ENCODE results near the gene NR2C1.
"Not testable (repeated sequence)": the region's sequence is repeated elsewhere in the genome, so short reads cannot be mapped to it uniquely, and the experiment has no call there.

Gene NR2C1

DNA sequence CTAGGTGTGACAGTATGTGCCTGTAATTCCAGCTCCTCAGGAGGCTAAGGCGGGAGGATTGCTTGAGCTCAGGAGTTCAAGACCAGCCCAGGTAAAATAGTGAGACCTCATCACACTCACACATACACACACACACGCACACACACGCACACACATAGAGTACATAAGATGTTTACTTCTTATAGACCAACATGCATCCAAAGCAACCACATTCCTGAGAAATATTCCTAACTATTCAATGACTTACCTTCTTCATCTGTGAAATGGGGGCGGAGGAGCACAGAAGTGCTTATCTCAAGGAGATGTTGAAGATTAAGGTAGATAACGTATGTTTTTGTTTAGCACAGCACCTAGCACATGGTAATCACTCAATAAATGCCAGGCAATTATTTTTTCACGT is 76.4 kb downstream of the NR2C1 start:
- Histone ChIP-seq H3K9ac (ENCODE audit: low read depth, low read length) (no peak overlapping the region), H3K36me3 (ENCODE audit: control insufficient read depth, insufficient read depth, low read length) (peaks cover 8% of the 10 kb centered on the region), H3K4me3 (ENCODE audit: low read depth, low read length) (no peak overlapping the region), H3K4me1 (ENCODE audit: control insufficient read depth, insufficient read depth, low read length) (no peaks in the 10 kb centered on the region), H3K27me3 (ENCODE audit: control insufficient read depth, insufficient read depth, low read length) (no peaks in the 10 kb centered on the region), H3K9me3 (ENCODE audit: control insufficient read depth, insufficient read depth, low read length) (no peaks in the 10 kb centered on the region)

DNA sequence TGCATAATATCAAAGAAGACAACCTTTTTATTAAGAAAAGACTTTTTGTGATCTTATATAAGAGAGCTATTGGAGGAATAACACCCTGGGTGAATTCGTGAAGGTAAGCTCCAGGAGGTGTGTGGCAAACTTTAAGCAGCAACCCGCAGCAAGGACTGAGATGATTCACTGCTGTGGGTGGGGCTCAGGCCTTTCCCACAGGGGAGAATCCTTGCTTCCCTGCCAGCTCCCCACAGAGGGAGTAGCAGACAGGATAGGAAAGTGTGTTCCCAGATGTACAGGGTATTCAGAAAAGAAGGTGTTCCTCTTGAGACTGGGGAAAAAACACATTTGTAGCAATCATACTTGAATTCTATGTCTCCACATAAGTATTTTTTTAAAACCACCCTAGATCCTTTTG is 79.1 kb downstream of the NR2C1 start:
- H3K9ac ChIP-seq (ENCODE audit: low read depth, low read length): no peak overlapping the region
- H3K4me3 ChIP-seq (ENCODE audit: low read depth, low read length): no peak overlapping the region
- no peaks in the 10 kb centered on the region for H3K9me3 ChIP-seq (ENCODE audit: control insufficient read depth, insufficient read depth, low read length)
- peaks cover 4% of the 10 kb centered on the region for H3K36me3 ChIP-seq (ENCODE audit: control insufficient read depth, insufficient read depth, low read length)
- no peaks in the 10 kb centered on the region for H3K27me3 ChIP-seq (ENCODE audit: control insufficient read depth, insufficient read depth, low read length)
- H3K4me1 ChIP-seq (ENCODE audit: control insufficient read depth, insufficient read depth, low read length): no peaks in the 10 kb centered on the region

DNA sequence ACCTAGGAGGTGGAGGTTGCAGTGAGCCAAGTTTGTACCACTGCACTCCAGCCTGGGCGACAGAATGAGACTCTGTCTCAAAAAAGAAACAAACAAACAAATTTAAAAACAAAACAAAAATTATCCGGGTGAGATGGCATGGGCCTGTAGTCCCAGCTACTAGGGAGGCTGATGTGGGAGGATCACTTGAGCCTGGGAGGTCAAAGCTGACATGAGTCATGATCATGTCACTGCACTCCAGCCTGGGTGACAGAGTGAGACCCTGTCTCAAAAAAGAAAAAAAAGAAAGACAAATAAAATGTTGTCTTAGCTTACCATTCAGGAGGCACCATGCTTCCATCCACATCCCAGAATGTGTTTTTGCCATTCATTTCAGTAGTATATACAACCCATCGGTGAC is 79.6 kb downstream of the NR2C1 start:
- not testable (repeated sequence) for H3K27me3 ChIP-seq (ENCODE audit: control insufficient read depth, insufficient read depth, low read length); H3K9me3 ChIP-seq (ENCODE audit: control insufficient read depth, insufficient read depth, low read length); H3K4me1 ChIP-seq (ENCODE audit: control insufficient read depth, insufficient read depth, low read length); H3K36me3 ChIP-seq (ENCODE audit: control insufficient read depth, insufficient read depth, low read length); H3K9ac ChIP-seq (ENCODE audit: low read depth, low read length); H3K4me3 ChIP-seq (ENCODE audit: low read depth, low read length)

DNA sequence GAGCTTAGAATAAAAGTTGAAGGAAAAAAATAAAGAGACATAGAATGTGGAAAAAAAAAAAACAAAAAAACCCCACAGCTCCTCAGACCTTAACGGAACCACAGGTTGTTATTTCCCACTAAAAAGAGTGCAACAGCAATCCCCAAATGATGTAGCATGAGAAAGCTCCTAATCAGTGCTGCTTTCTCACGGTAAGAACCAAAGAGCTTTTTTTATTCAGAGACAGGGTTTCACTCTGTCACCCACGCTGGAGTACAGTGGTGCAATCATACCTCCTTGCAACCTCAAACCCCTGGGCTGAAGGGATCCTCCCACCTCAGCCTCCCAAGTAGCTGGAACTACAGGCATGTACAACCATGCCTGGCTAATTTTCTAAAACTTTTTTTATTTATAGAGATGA is 83.2 kb downstream of the NR2C1 start:
- Histone ChIP-seq H3K36me3 (ENCODE audit: control insufficient read depth, insufficient read depth, low read length) (peaks cover 4% of the 10 kb centered on the region), H3K4me3 (ENCODE audit: low read depth, low read length) (no peak overlapping the region), H3K9me3 (ENCODE audit: control insufficient read depth, insufficient read depth, low read length) (no peaks in the 10 kb centered on the region), H3K4me1 (ENCODE audit: control insufficient read depth, insufficient read depth, low read length) (no peaks in the 10 kb centered on the region), H3K9ac (ENCODE audit: low read depth, low read length) (no peak overlapping the region), H3K27me3 (ENCODE audit: control insufficient read depth, insufficient read depth, low read length) (no peaks in the 10 kb centered on the region)

DNA sequence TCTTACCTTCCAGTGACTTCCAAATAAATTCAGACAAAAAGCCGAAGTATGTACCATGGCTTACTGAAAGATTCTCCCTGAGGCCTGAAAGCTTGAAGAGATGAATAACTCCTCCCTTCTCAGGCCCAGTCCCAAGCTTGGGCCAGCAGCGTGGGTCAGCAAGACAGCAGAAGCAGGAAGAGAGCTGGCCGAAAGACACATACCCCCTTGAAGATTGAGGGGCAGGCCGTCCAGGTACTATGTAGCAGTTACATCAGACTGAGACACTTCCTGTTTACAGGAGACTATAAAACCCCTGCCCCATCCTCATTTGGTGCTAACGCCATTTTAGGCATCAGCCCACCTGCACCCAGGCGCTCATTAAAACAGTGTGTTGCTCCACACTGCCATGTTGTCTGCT is 84.9 kb downstream of the NR2C1 start:
- no peaks in the 10 kb centered on the region for H3K9me3 ChIP-seq (ENCODE audit: control insufficient read depth, insufficient read depth, low read length)
- peaks cover 4% of the 10 kb centered on the region for H3K36me3 ChIP-seq (ENCODE audit: control insufficient read depth, insufficient read depth, low read length)
- H3K4me1 ChIP-seq (ENCODE audit: control insufficient read depth, insufficient read depth, low read length): no peaks in the 10 kb centered on the region
- H3K27me3 ChIP-seq (ENCODE audit: control insufficient read depth, insufficient read depth, low read length): no peaks in the 10 kb centered on the region
- H3K4me3 ChIP-seq (ENCODE audit: low read depth, low read length): no peak overlapping the region
- H3K9ac ChIP-seq (ENCODE audit: low read depth, low read length): no peak overlapping the region

DNA sequence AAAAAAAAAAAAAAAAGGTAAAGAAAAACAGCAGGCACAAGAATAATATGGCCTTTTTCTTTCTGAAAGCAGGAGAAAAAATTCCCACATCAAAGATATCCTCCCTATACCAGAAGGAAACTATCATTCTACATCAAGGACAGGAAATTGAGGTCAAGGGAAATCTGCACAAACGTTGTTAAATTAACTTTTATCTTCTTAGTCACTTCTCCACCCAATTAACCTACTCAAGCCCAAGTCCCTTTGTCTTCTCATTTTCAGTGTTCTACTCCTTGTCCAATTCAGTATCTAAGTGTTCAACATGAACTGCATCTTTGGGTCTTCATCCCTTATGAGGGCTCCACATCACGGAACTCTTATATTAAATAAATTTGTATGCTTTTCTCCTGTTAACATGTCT is 85.6 kb downstream of the NR2C1 start:
- Histone ChIP-seq H3K27me3 (ENCODE audit: control insufficient read depth, insufficient read depth, low read length) (no peaks in the 10 kb centered on the region), H3K36me3 (ENCODE audit: control insufficient read depth, insufficient read depth, low read length) (peaks cover 4% of the 10 kb centered on the region), H3K9ac (ENCODE audit: low read depth, low read length) (no peak overlapping the region), H3K4me1 (ENCODE audit: control insufficient read depth, insufficient read depth, low read length) (no peaks in the 10 kb centered on the region), H3K9me3 (ENCODE audit: control insufficient read depth, insufficient read depth, low read length) (no peaks in the 10 kb centered on the region), H3K4me3 (ENCODE audit: low read depth, low read length) (no peak overlapping the region)

DNA sequence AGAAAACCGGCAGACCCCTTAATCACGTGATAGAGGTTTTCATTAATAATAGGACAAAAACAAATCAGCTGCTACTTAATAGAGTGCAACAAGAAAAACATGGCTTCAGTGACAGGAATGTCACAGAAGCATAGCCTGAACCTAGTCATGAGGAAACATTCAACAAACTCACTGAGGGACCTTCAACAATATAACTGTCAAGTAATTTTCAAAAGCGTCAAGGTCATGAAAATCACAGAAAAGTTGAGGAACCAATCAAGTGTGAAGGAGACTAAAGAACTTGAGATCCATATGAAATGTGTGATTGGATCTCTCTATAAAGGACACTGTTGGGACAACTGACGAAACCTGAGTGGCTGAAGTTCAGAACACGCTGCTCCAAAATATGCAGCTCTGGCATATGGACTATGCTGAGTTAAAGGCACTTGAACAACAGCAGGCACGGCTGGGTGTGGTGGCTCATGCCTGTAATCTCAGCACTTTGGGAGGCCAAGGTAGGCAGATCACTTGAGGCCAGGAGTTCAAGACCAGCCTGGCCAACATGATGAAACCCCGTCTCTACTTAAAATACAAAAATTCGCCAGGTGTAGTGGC is 86.2 kb downstream of the NR2C1 start:
- Histone ChIP-seq H3K9me3 (ENCODE audit: control insufficient read depth, insufficient read depth, low read length) (no peaks in the 10 kb centered on the region), H3K4me1 (ENCODE audit: control insufficient read depth, insufficient read depth, low read length) (no peaks in the 10 kb centered on the region), H3K27me3 (ENCODE audit: control insufficient read depth, insufficient read depth, low read length) (no peaks in the 10 kb centered on the region), H3K36me3 (ENCODE audit: control insufficient read depth, insufficient read depth, low read length) (no peaks in the 10 kb centered on the region), H3K9ac (ENCODE audit: low read depth, low read length) (no peak overlapping the region), H3K4me3 (ENCODE audit: low read depth, low read length) (no peak overlapping the region)

DNA sequence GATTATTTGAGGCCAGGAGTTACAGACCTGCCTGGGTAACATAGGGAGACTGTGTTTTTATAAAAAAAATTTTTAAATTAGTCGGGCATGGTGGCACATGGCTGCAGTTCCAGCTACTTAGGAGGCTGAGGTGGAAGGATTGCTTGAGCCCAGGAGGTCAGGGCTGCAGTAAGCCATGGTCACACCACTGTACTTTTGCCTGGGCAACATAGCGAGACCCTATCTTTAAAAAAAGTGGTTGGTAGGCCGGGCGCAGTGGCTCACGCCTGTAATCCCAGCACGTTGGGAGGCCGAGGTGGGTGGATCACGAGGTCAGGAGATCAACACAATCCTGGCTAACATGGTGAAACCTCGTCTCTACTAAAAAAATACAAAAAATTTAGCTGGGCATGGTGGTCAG is 88.3 kb downstream of the NR2C1 start:
- H3K27me3 ChIP-seq (ENCODE audit: control insufficient read depth, insufficient read depth, low read length); H3K4me1 ChIP-seq (ENCODE audit: control insufficient read depth, insufficient read depth, low read length); H3K9me3 ChIP-seq (ENCODE audit: control insufficient read depth, insufficient read depth, low read length); H3K9ac ChIP-seq (ENCODE audit: low read depth, low read length); H3K4me3 ChIP-seq (ENCODE audit: low read depth, low read length); H3K36me3 ChIP-seq (ENCODE audit: control insufficient read depth, insufficient read depth, low read length): not testable (repeated sequence)

DNA sequence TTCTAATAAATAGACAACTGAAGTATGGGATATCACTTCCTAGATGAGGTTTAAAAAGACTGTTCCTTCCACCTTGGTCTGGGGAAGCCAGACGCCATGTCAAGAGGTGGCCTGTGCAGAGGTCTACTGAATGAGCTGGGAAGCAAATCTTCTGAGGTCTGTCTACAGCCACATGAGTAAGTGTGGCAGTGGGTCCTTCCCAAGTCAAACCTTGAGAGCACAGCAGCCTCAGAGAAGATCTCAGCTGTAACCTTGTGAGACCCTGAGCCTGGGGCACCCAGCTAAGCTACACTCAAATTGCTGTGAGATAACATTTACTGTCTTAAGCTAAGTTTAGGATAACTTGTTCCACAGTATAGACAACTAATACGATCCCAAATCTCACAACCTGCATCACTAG is 90.1 kb downstream of the NR2C1 start:
- no peaks in the 10 kb centered on the region for H3K27me3 ChIP-seq (ENCODE audit: control insufficient read depth, insufficient read depth, low read length)
- no peak overlapping the region for H3K9ac ChIP-seq (ENCODE audit: low read depth, low read length)
- no peaks in the 10 kb centered on the region for H3K36me3 ChIP-seq (ENCODE audit: control insufficient read depth, insufficient read depth, low read length)
- no peaks in the 10 kb centered on the region for H3K9me3 ChIP-seq (ENCODE audit: control insufficient read depth, insufficient read depth, low read length)
- H3K4me3 ChIP-seq (ENCODE audit: low read depth, low read length): no peak overlapping the region
- no peaks in the 10 kb centered on the region for H3K4me1 ChIP-seq (ENCODE audit: control insufficient read depth, insufficient read depth, low read length)

DNA sequence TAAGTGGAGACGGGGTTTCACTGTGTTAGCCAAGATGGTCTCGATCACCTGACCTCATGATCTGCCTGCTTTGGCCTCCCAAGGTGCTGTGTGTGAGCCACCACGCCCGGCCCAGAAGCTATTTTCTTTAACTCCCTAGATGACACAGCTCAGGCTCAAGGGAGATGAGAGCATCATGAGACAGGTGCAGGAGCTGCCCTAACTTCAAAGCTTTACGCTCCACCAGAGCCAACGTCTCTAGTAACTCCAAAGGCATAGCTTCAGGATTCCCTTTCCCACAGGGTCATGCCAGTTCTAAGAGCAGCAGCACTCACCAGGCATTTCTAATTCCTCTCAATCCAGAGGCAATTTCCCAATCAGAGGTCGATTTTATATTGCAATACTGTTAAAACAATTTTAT is 91.0 kb downstream of the NR2C1 start:
- no peak overlapping the region for H3K9ac ChIP-seq (ENCODE audit: low read depth, low read length)
- H3K4me3 ChIP-seq (ENCODE audit: low read depth, low read length): no peak overlapping the region
- H3K9me3 ChIP-seq (ENCODE audit: control insufficient read depth, insufficient read depth, low read length): no peaks in the 10 kb centered on the region
- H3K4me1 ChIP-seq (ENCODE audit: control insufficient read depth, insufficient read depth, low read length): peaks cover 5% of the 10 kb centered on the region
- no peaks in the 10 kb centered on the region for H3K36me3 ChIP-seq (ENCODE audit: control insufficient read depth, insufficient read depth, low read length)
- no peaks in the 10 kb centered on the region for H3K27me3 ChIP-seq (ENCODE audit: control insufficient read depth, insufficient read depth, low read length)

DNA sequence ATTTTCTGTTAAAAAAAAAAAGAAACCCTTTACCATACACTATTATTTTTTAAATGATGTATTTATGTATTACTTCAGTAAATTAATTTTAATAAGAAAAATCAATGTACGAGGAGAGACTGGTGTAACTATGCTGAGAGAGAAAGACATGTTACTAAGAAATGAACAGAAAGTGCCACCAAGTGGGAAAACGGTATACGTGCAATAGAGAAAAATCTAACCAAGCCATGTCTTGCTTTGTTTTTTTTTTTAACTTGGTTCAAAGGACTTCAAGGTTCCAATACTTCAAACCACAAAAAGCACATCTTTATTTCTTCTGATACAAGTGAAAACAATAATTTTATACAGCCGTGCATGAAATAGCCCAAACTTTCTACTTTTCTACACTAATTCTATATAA is 92.8 kb downstream of the NR2C1 start:
- Histone ChIP-seq H3K4me3 (ENCODE audit: low read depth, low read length) (no peak overlapping the region), H3K9me3 (ENCODE audit: control insufficient read depth, insufficient read depth, low read length) (no peaks in the 10 kb centered on the region), H3K27me3 (ENCODE audit: control insufficient read depth, insufficient read depth, low read length) (no peaks in the 10 kb centered on the region), H3K4me1 (ENCODE audit: control insufficient read depth, insufficient read depth, low read length) (peaks cover 5% of the 10 kb centered on the region), H3K9ac (ENCODE audit: low read depth, low read length) (no peak overlapping the region), H3K36me3 (ENCODE audit: control insufficient read depth, insufficient read depth, low read length) (no peaks in the 10 kb centered on the region)

DNA sequence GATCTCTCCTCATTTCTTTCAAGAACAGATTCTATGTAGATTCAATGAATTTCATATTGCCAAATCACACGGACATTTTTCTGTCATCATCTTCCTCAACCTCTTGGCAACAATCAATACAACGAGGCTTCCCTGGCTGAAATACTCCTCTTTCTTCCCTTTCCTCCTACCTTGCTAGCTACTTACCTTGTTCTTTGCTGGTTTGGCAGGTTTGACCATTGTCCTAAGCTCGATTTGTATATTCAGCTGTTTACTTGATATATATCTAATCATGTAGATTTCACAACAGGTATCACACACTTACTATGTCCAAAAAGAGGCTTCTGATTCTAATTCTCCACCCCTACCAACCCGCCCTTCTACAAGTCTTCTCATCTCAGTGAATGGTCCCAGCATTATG is 93.5 kb downstream of the NR2C1 start:
- Histone ChIP-seq H3K9me3 (ENCODE audit: control insufficient read depth, insufficient read depth, low read length) (no peaks in the 10 kb centered on the region), H3K4me3 (ENCODE audit: low read depth, low read length) (no peak overlapping the region), H3K36me3 (ENCODE audit: control insufficient read depth, insufficient read depth, low read length) (no peaks in the 10 kb centered on the region), H3K27me3 (ENCODE audit: control insufficient read depth, insufficient read depth, low read length) (no peaks in the 10 kb centered on the region), H3K4me1 (ENCODE audit: control insufficient read depth, insufficient read depth, low read length) (peaks cover 5% of the 10 kb centered on the region), H3K9ac (ENCODE audit: low read depth, low read length) (no peak overlapping the region)
